GM06990 (cell line): Measurements from ENCODE around the gene NOTO.
"Not testable (repeated sequence)": the region's sequence is repeated elsewhere in the genome, so short reads cannot be mapped to it uniquely, and the experiment has no call there.

ENCODE experiments used
- DNase-seq: peaks from one replicate; pipeline ENCODE4 v3.0.0-alpha.2; 2011; ENCODE audit not compliant: insufficient read length; ENCODE audit errors: extremely low read depth
- H3K27me3 ChIP-seq: replicated peaks from 2 replicates; pipeline ENCODE4 v1.6.0; 2011; ENCODE audit warnings: low read length; ENCODE audit not compliant: control insufficient read depth, insufficient read depth
- H3K36me3 ChIP-seq: 2 replicates; pipeline ENCODE4 v1.5.1; 2011; ENCODE audit warnings: low read length; ENCODE audit not compliant: control insufficient read depth, insufficient read depth
- H3K4me3 ChIP-seq: replicated peaks from 2 replicates; pipeline ENCODE4 v1.5.1; 2011; ENCODE audit warnings: low read depth, mild to moderate bottlenecking, control low read depth, low read length
- TF ChIP-seq, protein P1 (sequence below): IDR thresholded peaks from 2 replicates; pipeline ENCODE4 v1.5.1; 2011; ENCODE audit warnings: low read length, control low read depth, mild to moderate bottlenecking, inconsistent platforms; ENCODE audit not compliant: insufficient read depth, poor library complexity, severe bottlenecking

NOTO gene, protein sequence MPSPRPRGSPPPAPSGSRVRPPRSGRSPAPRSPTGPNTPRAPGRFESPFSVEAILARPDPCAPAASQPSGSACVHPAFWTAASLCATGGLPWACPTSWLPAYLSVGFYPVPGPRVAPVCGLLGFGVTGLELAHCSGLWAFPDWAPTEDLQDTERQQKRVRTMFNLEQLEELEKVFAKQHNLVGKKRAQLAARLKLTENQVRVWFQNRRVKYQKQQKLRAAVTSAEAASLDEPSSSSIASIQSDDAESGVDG

DNA sequence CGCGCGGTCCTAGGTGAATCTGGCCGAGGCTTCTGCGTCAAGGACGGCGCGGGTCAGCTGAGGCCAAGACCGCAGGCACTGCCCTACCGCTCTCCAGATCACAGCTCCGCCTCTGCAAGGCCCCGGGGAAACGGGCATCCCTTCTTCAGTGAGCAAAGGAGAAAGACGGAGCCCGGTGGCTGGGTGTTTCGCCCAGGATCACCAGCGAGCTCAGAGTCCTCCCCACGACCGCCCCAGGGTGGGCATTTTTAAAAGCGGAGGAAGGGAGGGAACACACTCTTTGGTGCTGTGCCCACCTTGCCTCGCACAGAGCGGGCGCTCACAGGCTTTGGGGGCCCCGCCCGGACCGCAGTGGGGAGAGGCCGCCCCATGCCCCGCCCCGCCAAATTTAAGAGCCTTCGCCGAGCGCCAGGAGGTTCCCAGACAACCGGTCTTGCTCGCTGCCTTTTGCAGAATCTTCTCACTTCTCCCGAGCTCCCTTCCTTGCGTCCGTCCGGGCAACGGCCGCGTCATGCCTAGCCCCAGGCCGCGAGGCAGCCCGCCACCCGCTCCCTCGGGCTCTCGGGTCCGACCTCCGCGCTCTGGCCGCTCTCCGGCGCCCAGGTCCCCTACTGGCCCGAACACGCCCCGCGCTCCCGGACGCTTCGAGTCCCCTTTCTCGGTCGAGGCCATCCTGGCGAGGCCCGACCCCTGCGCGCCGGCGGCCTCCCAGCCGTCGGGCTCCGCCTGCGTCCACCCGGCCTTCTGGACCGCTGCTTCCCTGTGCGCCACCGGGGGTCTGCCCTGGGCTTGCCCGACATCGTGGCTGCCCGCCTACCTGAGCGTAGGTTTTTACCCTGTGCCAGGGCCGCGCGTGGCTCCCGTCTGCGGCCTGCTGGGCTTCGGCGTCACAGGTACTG lies at the start of gene NOTO:
NOTO (plus strand) TSS at position 419 of the 899 bp plus-strand sequence; CDS start at position 512, 93 bp downstream.
- Histone ChIP-seq H3K27me3 (no peaks in the 10 kb centered on the region; the same call in none of the 2 replicates), H3K36me3 (no peaks in the 10 kb centered on the region), H3K4me3 (no peak within 1 kb of the TSS)
- DNase-seq, result no peak
- TF ChIP-seq, protein P1, sequence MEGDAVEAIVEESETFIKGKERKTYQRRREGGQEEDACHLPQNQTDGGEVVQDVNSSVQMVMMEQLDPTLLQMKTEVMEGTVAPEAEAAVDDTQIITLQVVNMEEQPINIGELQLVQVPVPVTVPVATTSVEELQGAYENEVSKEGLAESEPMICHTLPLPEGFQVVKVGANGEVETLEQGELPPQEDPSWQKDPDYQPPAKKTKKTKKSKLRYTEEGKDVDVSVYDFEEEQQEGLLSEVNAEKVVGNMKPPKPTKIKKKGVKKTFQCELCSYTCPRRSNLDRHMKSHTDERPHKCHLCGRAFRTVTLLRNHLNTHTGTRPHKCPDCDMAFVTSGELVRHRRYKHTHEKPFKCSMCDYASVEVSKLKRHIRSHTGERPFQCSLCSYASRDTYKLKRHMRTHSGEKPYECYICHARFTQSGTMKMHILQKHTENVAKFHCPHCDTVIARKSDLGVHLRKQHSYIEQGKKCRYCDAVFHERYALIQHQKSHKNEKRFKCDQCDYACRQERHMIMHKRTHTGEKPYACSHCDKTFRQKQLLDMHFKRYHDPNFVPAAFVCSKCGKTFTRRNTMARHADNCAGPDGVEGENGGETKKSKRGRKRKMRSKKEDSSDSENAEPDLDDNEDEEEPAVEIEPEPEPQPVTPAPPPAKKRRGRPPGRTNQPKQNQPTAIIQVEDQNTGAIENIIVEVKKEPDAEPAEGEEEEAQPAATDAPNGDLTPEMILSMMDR, result no peak

DNA sequence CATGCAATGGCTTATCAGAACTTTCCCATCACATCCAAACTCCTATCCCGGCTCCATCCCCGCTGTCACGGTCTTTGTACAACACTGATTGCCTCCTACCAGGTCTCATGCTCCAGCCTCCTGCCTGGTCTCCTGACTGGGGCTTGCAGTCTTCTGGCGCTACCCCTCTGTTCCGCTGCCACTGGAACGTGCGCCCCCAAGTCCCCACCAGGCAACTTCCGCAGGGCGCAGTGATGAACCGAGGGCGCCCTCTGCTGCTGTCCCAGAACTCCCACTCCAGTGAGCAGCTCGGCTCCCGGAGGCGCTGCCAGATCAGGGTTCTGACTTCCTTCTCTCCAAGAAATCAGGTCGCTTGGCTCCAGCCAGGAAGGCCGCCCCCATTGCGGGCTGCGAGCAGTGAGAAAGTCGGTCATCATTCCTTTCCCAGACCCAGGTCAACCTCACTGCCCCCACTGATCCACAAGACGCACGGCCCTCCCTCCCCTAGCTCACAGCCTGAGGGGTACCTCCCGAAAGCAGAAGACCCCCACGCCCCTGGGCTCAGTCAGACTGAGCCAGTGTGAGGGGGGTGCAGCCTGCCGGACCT lies 45.7 kb upstream of the NOTO start:
- Histone ChIP-seq H3K27me3 (peaks cover 1% of the 10 kb centered on the region; the same call in 1 of the 2 replicates), H3K36me3 (no peaks in the 10 kb centered on the region), H3K4me3 (no peak overlapping the region)
- DNase-seq, result no peak
- TF ChIP-seq, protein P1, result peak; percentile 50

DNA sequence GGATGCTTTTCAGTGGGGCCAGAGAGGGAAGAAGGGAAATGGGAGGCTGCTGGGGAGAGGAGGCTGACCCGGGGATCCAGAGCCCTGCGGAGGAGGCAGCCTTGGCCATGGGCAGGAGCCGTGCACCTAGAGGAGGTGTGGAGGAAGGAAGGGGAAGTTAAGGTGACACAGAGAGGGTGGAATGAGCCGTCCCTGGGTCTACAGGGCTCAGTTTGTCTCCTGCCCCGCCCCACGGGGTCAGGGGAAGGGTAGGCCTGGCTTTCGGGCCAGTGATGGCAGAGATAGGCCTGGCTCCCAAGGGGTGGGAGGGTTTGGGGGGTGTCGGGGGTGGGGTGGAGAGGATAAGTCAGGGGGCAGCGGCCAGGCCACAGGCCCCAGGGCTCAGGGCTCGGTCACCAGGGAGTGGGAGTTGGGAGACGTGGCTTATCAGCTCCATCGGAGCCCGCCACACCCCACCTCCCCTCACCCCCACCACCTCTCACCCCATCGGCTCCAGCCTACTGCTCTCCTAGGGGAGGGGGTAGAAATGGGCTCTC lies 39.5 kb upstream of the NOTO start:
- Histone ChIP-seq H3K27me3 (peaks cover 1% of the 10 kb centered on the region; the same call in 1 of the 2 replicates), H3K36me3 (no peaks in the 10 kb centered on the region), H3K4me3 (no peak overlapping the region)
- DNase-seq, result no peak
- TF ChIP-seq, protein P1, result no peak

DNA sequence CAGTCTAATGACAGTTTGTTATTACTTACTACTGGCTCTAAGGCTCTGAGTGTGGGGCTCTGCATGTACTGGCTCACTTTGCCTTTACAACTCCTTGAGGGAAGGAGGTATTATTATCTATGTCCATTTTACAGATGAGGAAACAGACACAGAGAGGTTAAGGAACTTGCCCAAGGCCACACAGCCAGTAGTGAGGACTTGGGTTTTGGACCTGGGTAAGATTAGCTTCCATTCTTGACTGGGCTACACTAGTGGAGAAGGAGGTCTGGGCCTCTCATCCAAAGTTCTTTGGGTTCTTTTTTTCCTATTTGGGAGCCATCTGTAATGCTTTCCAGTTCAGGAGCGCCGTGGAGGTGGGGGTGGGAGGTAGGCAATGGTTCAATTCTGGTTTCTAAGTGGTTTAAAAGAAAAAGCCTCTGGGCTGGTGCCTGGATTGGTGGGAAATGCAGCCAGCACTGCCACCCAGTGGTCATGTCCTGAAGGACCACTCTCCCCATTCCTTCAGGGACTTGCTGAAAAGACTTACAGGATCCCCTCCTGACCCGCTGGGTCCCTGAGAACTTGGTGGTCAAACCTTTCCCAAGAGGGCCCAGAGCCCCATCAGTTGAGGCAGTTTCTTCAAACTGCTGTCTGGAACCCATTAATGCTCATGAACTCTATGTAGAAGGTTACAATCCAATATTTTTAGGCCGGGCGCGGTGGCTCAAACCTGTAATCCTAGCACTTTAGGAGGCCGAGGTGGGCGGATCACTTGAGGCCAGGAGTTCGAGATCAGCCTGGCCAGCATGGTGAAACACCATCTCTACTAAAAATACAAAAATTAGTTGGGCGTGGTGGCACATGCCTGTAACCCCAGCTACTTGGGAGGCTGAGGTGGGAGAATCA lies 38.6 kb upstream of the NOTO start:
- TF ChIP-seq, protein P1, result peak; percentile 85
- no peak overlapping the region for H3K4me3 ChIP-seq
- H3K27me3 ChIP-seq, result no peaks in the 10 kb centered on the region
- H3K36me3 ChIP-seq, result no peaks in the 10 kb centered on the region
- DNase-seq, result no peak

DNA sequence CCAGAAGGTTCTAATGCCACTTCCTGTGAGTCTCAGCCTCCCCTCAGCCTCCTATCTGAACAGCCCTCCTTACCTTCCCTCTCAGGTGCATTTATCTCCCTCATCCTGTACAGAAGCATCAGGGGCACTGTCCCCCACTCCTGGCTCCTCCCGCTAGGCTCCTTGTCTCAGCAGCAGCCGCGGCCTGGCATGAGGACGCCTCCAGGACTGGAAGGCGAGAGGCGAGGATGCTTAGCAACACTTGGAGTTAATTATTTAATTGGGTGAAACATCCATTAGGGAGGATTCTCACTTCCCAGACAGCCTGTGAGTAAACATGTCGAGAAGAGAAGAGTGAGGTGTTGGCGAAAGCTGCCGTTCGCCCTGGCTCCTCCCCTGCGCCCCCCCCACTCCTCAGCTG lies 36.4 kb upstream of the NOTO start:
- not testable (repeated sequence) for H3K27me3 ChIP-seq, H3K36me3 ChIP-seq, H3K4me3 ChIP-seq, DNase-seq

DNA sequence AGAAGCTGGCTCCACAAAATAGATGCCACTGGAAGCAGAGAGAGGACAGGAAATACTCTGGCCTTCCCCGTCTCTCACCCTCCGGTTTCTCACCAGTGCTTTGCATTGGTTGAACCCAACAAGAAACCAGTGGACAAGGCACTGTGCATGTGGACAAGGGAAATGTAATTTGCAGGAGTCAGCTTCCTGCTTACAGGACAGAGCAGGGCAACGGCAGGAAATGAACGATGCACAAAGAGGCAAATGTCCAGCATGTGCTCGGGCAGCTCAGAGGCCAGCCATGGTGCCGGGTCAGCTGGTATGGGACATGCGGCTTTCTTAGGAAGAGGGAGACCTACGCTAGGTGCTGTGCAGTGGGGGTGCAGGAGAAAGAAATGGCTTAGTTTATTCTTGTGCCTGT lies 35.6 kb upstream of the NOTO start:
- not testable (repeated sequence) for H3K4me3 ChIP-seq, DNase-seq, H3K27me3 ChIP-seq, H3K36me3 ChIP-seq

DNA sequence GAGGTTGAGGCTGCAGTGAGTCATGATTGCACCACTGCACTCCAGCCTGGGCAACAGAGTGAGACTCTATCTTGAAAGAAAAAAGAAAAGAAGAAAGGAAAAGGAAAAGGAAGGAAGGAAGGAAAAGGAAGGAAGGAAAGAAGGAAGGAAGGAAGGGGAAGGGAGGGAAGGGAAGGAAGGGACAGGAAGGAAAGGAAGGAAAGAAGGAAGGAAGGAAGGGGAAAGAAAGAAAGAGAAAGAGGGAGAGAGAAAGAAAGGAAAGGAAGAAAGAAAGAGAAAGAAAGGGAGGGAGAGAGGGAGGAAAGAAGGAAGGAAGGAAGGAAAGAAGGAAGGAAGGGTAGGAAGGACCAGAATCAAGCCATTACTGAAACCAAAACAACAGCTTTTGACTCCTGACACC lies 34.0 kb upstream of the NOTO start:
- DNase-seq, H3K4me3 ChIP-seq, H3K27me3 ChIP-seq, H3K36me3 ChIP-seq: not testable (repeated sequence)

DNA sequence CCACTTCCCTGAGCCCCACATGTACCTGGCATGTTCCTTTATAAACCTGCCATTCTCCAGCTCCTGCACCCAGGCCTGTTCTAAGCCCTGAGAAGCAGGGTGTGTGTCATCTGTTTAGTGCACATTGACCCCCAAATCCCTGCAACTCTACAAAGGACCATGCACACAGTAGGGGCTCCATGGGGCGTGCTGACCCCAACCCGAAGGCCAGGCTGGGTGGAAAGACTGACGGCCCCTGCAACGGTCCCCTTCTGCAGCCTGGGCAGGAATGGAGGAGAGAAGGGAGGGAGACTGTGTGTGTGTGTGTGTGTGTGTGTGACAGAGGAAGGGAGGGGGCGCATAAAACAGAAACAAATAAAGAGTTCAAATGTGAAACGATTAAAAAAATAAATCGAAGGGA lies 32.0 kb upstream of the NOTO start:
- not testable (repeated sequence) for DNase-seq, H3K27me3 ChIP-seq, H3K36me3 ChIP-seq, H3K4me3 ChIP-seq
